Adipocyte (in vitro differentiated cells): ENCODE data around the gene SLC25A46.
A peak's percentile ranks its signal among the peaks of the same experiment; 100 is the strongest.
"Not testable (repeated sequence)": the region's sequence is repeated elsewhere in the genome, so short reads cannot be mapped to it uniquely, and the experiment has no call there.

Experiments
- DNase-seq: peaks from one replicate; pipeline ENCODE4 v3.0.0-alpha.2; 2015; ENCODE audit warnings: low read depth
- H3K27me3 ChIP-seq: replicated peaks from 2 replicates; pipeline ENCODE4 v1.7.0; 2013; ENCODE audit warnings: mild to moderate bottlenecking, low read length, moderate library complexity; ENCODE audit not compliant: control insufficient read depth, insufficient read depth
- H3K36me3 ChIP-seq: 2 replicates; pipeline ENCODE4 v1.7.0; 2013; ENCODE audit warnings: low read length, mild to moderate bottlenecking, moderate library complexity; ENCODE audit not compliant: control insufficient read depth, insufficient read depth, severe bottlenecking
- H3K4me1 ChIP-seq: 2 replicates; pipeline ENCODE4 v1.7.0; 2013; ENCODE audit warnings: mild to moderate bottlenecking, low read length, moderate library complexity; ENCODE audit not compliant: control insufficient read depth, insufficient read depth
- H3K4me3 ChIP-seq: 2 replicates; pipeline ENCODE4 v1.7.0; 2013; ENCODE audit warnings: mild to moderate bottlenecking, low read length, moderate library complexity
- H3K9ac ChIP-seq: 2 replicates; pipeline ENCODE4 v1.7.0; 2013; ENCODE audit warnings: mild to moderate bottlenecking, low read length, moderate library complexity
- H3K9me3 ChIP-seq: 2 replicates; pipeline ENCODE4 v1.7.0; 2013; ENCODE audit warnings: mild to moderate bottlenecking, low read length, moderate library complexity; ENCODE audit not compliant: control insufficient read depth

The SLC25A46 gene

GRCh38 chr5:110726249-110727024 lies 12.4 kb upstream of the SLC25A46 start, which contains the start of gene TMEM232:
TSS of gene TMEM232 (minus strand) at chr5:110726671. CDS start at chr5:110667352, 59,319 bp downstream.
- no peaks in the 10 kb centered on the region for H3K9me3 ChIP-seq
- peaks cover 3% of the 10 kb centered on the region for H3K4me1 ChIP-seq
- peak; percentile 53 for DNase-seq
- peak within 1 kb of the TSS; percentile 81 for H3K4me3 ChIP-seq
- H3K9ac ChIP-seq: no peak within 1 kb of the TSS
- no peaks in the 10 kb centered on the region for H3K27me3 ChIP-seq
- H3K36me3 ChIP-seq: no peaks in the 10 kb centered on the region

- H3K4me1 ChIP-seq: peaks cover 3% of the 10 kb centered on the region
- H3K9ac ChIP-seq: no peak overlapping the region
- H3K9me3 ChIP-seq: no peaks in the 10 kb centered on the region
- peak overlapping the region; percentile 81 for H3K4me3 ChIP-seq
- no peaks in the 10 kb centered on the region for H3K36me3 ChIP-seq
- H3K27me3 ChIP-seq: no peaks in the 10 kb centered on the region
- peak; percentile 15 for DNase-seq
Measured at GRCh38 chr5:110727025-110727314, 11.8 kb upstream of the SLC25A46 start.

- DNase-seq, H3K36me3 ChIP-seq, H3K27me3 ChIP-seq, H3K9me3 ChIP-seq, H3K4me3 ChIP-seq, H3K9ac ChIP-seq, H3K4me1 ChIP-seq: not testable (repeated sequence)
Measured at GRCh38 chr5:110731499-110731898, 7.3 kb upstream of the SLC25A46 start.

GRCh38 chr5:110734101-110734500 lies 4.7 kb upstream of the SLC25A46 start:
- no peaks in the 10 kb centered on the region for H3K9me3 ChIP-seq
- H3K4me1 ChIP-seq: peaks cover 9% of the 10 kb centered on the region
- no peak overlapping the region for H3K4me3 ChIP-seq
- DNase-seq: no peak
- no peaks in the 10 kb centered on the region for H3K36me3 ChIP-seq
- no peak overlapping the region for H3K9ac ChIP-seq
- no peaks in the 10 kb centered on the region for H3K27me3 ChIP-seq

- DNase-seq: peak; percentile 58
- H3K36me3 ChIP-seq: no peaks in the 10 kb centered on the region
- no peaks in the 10 kb centered on the region for H3K9me3 ChIP-seq
- H3K4me1 ChIP-seq: peaks cover 17% of the 10 kb centered on the region
- H3K9ac ChIP-seq: no peak overlapping the region
- no peaks in the 10 kb centered on the region for H3K27me3 ChIP-seq
- no peak overlapping the region for H3K4me3 ChIP-seq
Measured at GRCh38 chr5:110735556-110735955, 3.3 kb upstream of the SLC25A46 start.

GRCh38 chr5:110736753-110737152 lies 2.1 kb upstream of the SLC25A46 start:
- DNase-seq: no peak

GRCh38 chr5:110738503-110738811 lies 350 bp upstream of the SLC25A46 start:
- peaks cover 6% of the 10 kb centered on the region for H3K36me3 ChIP-seq
- peak overlapping the region; percentile 96 for H3K9ac ChIP-seq
- H3K4me1 ChIP-seq: peaks cover 22% of the 10 kb centered on the region
- H3K27me3 ChIP-seq: no peaks in the 10 kb centered on the region
- peak overlapping the region; percentile 93 for H3K4me3 ChIP-seq
- DNase-seq: no peak
- no peaks in the 10 kb centered on the region for H3K9me3 ChIP-seq

More at GRCh38 chr5:110736753-110737152, 2.1 kb upstream of the SLC25A46 start:
- Histone ChIP-seq H3K9me3 (no peaks in the 10 kb centered on the region), H3K4me3 (peak overlapping the region; percentile 60), H3K9ac (peak overlapping the region; percentile 50), H3K27me3 (no peaks in the 10 kb centered on the region), H3K4me1 (peaks cover 22% of the 10 kb centered on the region), H3K36me3 (no peaks in the 10 kb centered on the region)

- Histone ChIP-seq H3K4me3 (no peak overlapping the region), H3K9me3 (no peaks in the 10 kb centered on the region), H3K27me3 (no peaks in the 10 kb centered on the region), H3K36me3 (peaks cover 77% of the 10 kb centered on the region), H3K9ac (no peak overlapping the region), H3K4me1 (peaks cover 6% of the 10 kb centered on the region)
- no peak for DNase-seq
Measured at GRCh38 chr5:110751902-110752762, 13.3 kb downstream of the SLC25A46 start.

GRCh38 chr5:110752953-110753352 lies 14.1 kb downstream of the SLC25A46 start:
- no peaks in the 10 kb centered on the region for H3K9me3 ChIP-seq
- no peak for DNase-seq
- peaks cover 77% of the 10 kb centered on the region for H3K36me3 ChIP-seq
- H3K27me3 ChIP-seq: no peaks in the 10 kb centered on the region
- peaks cover 6% of the 10 kb centered on the region for H3K4me1 ChIP-seq
- no peak overlapping the region for H3K9ac ChIP-seq
- no peak overlapping the region for H3K4me3 ChIP-seq

GRCh38 chr5:110753600-110753999 lies 14.8 kb downstream of the SLC25A46 start:
- H3K27me3 ChIP-seq: no peaks in the 10 kb centered on the region
- H3K36me3 ChIP-seq: peaks cover 77% of the 10 kb centered on the region
- H3K4me1 ChIP-seq: peaks cover 6% of the 10 kb centered on the region
- no peak overlapping the region for H3K4me3 ChIP-seq
- H3K9me3 ChIP-seq: no peaks in the 10 kb centered on the region
- DNase-seq: no peak
- no peak overlapping the region for H3K9ac ChIP-seq

GRCh38 chr5:110754181-110754580 lies 15.4 kb downstream of the SLC25A46 start:
- Histone ChIP-seq H3K4me3 (no peak overlapping the region), H3K4me1 (peaks cover 6% of the 10 kb centered on the region), H3K36me3 (peaks cover 77% of the 10 kb centered on the region), H3K9me3 (no peaks in the 10 kb centered on the region), H3K27me3 (no peaks in the 10 kb centered on the region), H3K9ac (no peak overlapping the region)
- no peak for DNase-seq
